Inflammatory macrophage treated with lipopolysaccharide for 4 hours (primary cell): ENCODE results near the gene SH3TC1.

Experiments used
- DNase-seq: peaks from one replicate; pipeline ENCODE4 v3.0.0-alpha.2; 2020

Gene SH3TC1

GRCh38 chr4:8181844-8182243 lies 17.2 kb upstream of the SH3TC1 start:
- DNase-seq: no peak

- DNase-seq: no peak
Observed at GRCh38 chr4:8182294-8182693, 16.8 kb upstream of the SH3TC1 start.

- no peak for DNase-seq
Observed at GRCh38 chr4:8182858-8183725, 16.0 kb upstream of the SH3TC1 start.

- DNase-seq: no peak
Observed at GRCh38 chr4:8184061-8184460, 15.0 kb upstream of the SH3TC1 start.

GRCh38 chr4:8185295-8185694 lies 13.8 kb upstream of the SH3TC1 start:
- DNase-seq: no peak

- DNase-seq: no peak
Observed at GRCh38 chr4:8185930-8186329, 13.2 kb upstream of the SH3TC1 start.

- no peak for DNase-seq
Observed at GRCh38 chr4:8188085-8188484, 11.0 kb upstream of the SH3TC1 start.

- DNase-seq: no peak
Observed at GRCh38 chr4:8188743-8189550, 10.1 kb upstream of the SH3TC1 start.

- no peak for DNase-seq
Observed at GRCh38 chr4:8189551-8190466, 9.3 kb upstream of the SH3TC1 start.

- DNase-seq: peak; percentile 94
Observed at GRCh38 chr4:8191136-8191747, 7.8 kb upstream of the SH3TC1 start.

- DNase-seq: peak; percentile 62
Observed at GRCh38 chr4:8192748-8193738, 6.0 kb upstream of the SH3TC1 start.

- no peak for DNase-seq
Observed at GRCh38 chr4:8194306-8195242, 4.5 kb upstream of the SH3TC1 start.

- DNase-seq: no peak
Observed at GRCh38 chr4:8195431-8195830, 3.7 kb upstream of the SH3TC1 start.

GRCh38 chr4:8195841-8196458 lies 3.1 kb upstream of the SH3TC1 start:
- peak; percentile 43 for DNase-seq

GRCh38 chr4:8197521-8197920 lies 1.6 kb upstream of the SH3TC1 start:
- DNase-seq: no peak

- DNase-seq: peak; percentile 26
Observed at GRCh38 chr4:8198206-8198905, 734 bp upstream of the SH3TC1 start.

- peak; percentile 44 for DNase-seq
Observed at GRCh38 chr4:8199594-8200301, 658 bp downstream of the SH3TC1 start.

- DNase-seq: peak; percentile 82
Observed at GRCh38 chr4:8200302-8200975, 1.3 kb downstream of the SH3TC1 start.
